Fibroblast of upper back skin (primary cell): ENCODE data around the gene TSHZ2.
"Not testable (repeated sequence)": the region's sequence is repeated elsewhere in the genome, so short reads cannot be mapped to it uniquely, and the experiment has no call there.

Experiments used
- DNase-seq: peaks from one replicate; pipeline ENCODE4 v3.0.0-alpha.2; 2013

Gene TSHZ2

GRCh38 chr20:53296025-53296424, 323.9 kb downstream of the TSHZ2 start:
- peak; percentile 30 for DNase-seq

GRCh38 chr20:53296451-53297153, 324.4 kb downstream of the TSHZ2 start:
- DNase-seq = no peak

- no peak for DNase-seq
Observed at GRCh38 chr20:53297154-53297529, 325.0 kb downstream of the TSHZ2 start.

GRCh38 chr20:53298260-53298659, 326.1 kb downstream of the TSHZ2 start:
- DNase-seq = no peak

GRCh38 chr20:53298911-53299310, 326.8 kb downstream of the TSHZ2 start:
- DNase-seq = no peak

- no peak for DNase-seq
Observed at GRCh38 chr20:53299831-53300230, 327.7 kb downstream of the TSHZ2 start.

GRCh38 chr20:53301869-53302268, 329.7 kb downstream of the TSHZ2 start:
- DNase-seq = no peak

GRCh38 chr20:53302695-53303412, 330.7 kb downstream of the TSHZ2 start:
- DNase-seq = no peak

GRCh38 chr20:53303413-53303760, 331.2 kb downstream of the TSHZ2 start:
- no peak for DNase-seq

- no peak for DNase-seq
Observed at GRCh38 chr20:53304146-53304545, 332.0 kb downstream of the TSHZ2 start.

- DNase-seq = no peak
Observed at GRCh38 chr20:53306192-53306805, 334.1 kb downstream of the TSHZ2 start.

GRCh38 chr20:53307964-53308597, 335.9 kb downstream of the TSHZ2 start:
- DNase-seq = no peak

GRCh38 chr20:53309515-53309914, 337.4 kb downstream of the TSHZ2 start:
- no peak for DNase-seq

- no peak for DNase-seq
Observed at GRCh38 chr20:53312957-53313356, 340.8 kb downstream of the TSHZ2 start.

GRCh38 chr20:53316206-53316937, 344.2 kb downstream of the TSHZ2 start:
- no peak for DNase-seq

GRCh38 chr20:53319200-53319599, 347.0 kb downstream of the TSHZ2 start:
- no peak for DNase-seq

GRCh38 chr20:53319716-53320115, 347.6 kb downstream of the TSHZ2 start:
- DNase-seq = no peak

GRCh38 chr20:53320701-53321100, 348.5 kb downstream of the TSHZ2 start:
- DNase-seq = no peak

GRCh38 chr20:53321596-53321995, 349.4 kb downstream of the TSHZ2 start:
- no peak for DNase-seq

GRCh38 chr20:53322651-53323050, 350.5 kb downstream of the TSHZ2 start:
- DNase-seq = no peak

- DNase-seq = not testable (repeated sequence)
Observed at GRCh38 chr20:53323460-53323859, 351.3 kb downstream of the TSHZ2 start.

- no peak for DNase-seq
Observed at GRCh38 chr20:53324816-53325215, 352.7 kb downstream of the TSHZ2 start.

- peak; percentile 19 for DNase-seq
Observed at GRCh38 chr20:53328961-53329360, 356.8 kb downstream of the TSHZ2 start.
